ENCODE measurements around the gene FBXW11.
"Not testable (repeated sequence)": the region's sequence is repeated elsewhere in the genome, so short reads cannot be mapped to it uniquely, and the experiment has no call there.

The FBXW11 gene

GRCh38 chr5:171945066-171945465 lies 61.4 kb downstream of the FBXW11 start:
- H3K27me3 Mint-ChIP-seq (ENCODE audit: low read depth, poor library complexity), result no peaks in the 10 kb centered on the region
- peaks cover 10% of the 10 kb centered on the region for H3K4me1 Mint-ChIP-seq
- H3K9me3 Mint-ChIP-seq, result no peaks in the 10 kb centered on the region
- H3K27ac Mint-ChIP-seq, result no peak overlapping the region
- no peak overlapping the region for H3K4me3 Mint-ChIP-seq
- DNase-seq, result no peak
- TF ChIP-seq, protein P1, sequence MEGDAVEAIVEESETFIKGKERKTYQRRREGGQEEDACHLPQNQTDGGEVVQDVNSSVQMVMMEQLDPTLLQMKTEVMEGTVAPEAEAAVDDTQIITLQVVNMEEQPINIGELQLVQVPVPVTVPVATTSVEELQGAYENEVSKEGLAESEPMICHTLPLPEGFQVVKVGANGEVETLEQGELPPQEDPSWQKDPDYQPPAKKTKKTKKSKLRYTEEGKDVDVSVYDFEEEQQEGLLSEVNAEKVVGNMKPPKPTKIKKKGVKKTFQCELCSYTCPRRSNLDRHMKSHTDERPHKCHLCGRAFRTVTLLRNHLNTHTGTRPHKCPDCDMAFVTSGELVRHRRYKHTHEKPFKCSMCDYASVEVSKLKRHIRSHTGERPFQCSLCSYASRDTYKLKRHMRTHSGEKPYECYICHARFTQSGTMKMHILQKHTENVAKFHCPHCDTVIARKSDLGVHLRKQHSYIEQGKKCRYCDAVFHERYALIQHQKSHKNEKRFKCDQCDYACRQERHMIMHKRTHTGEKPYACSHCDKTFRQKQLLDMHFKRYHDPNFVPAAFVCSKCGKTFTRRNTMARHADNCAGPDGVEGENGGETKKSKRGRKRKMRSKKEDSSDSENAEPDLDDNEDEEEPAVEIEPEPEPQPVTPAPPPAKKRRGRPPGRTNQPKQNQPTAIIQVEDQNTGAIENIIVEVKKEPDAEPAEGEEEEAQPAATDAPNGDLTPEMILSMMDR (IDR thresholded peaks at IDR 0.05), result no peak
- H3K36me3 Mint-ChIP-seq (ENCODE audit: low read depth), result peaks cover 9% of the 10 kb centered on the region

DNA sequence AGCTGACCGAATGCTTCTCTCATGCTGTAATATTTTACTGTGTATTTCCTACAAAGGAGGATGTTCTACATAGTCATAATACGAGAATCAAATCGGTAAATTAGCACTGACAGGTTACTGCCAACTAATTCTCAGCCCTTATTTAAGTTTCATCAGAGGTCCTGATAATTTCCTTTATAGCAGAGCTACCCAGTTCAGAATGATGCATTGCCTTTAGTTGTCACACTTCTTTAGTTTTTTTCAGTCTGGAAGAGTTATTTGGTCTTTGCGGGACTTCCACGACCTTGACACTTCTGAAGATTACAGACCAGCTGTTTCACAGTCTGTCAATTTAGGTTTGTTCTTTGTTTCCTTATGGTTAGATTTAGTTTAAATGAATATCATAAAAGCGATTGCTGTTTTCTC lies 64.3 kb downstream of the FBXW11 start:
- not testable (repeated sequence) for DNase-seq; H3K27me3 Mint-ChIP-seq (ENCODE audit: low read depth, poor library complexity); H3K4me3 Mint-ChIP-seq; H3K9me3 Mint-ChIP-seq; H3K4me1 Mint-ChIP-seq; H3K27ac Mint-ChIP-seq
- H3K36me3 Mint-ChIP-seq (ENCODE audit: low read depth), result peaks cover 20% of the 10 kb centered on the region

DNA sequence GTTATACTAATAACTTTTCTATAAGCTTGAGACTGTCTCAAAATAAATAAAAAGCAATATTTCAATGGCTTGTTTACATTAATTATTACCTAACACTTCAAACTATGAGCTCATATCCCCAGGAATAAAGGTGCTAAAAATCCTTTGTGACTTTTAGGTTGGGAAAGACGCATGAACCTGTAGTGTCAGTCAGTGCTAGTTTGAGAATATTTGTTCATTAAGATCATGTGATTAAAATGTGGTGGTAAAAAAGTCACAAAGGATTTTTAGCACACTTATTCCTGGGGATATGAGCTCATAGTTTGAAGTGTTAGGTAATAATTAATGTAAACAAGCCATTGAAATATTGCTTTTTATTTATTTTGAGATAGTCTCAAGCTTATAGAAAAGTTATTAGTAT lies 64.8 kb downstream of the FBXW11 start:
- not testable (repeated sequence) for H3K9me3 Mint-ChIP-seq; H3K27ac Mint-ChIP-seq; H3K4me1 Mint-ChIP-seq; H3K27me3 Mint-ChIP-seq (ENCODE audit: low read depth, poor library complexity); DNase-seq; H3K4me3 Mint-ChIP-seq
- H3K36me3 Mint-ChIP-seq (ENCODE audit: low read depth), result peaks cover 24% of the 10 kb centered on the region

GRCh38 chr5:171941275-171941674 lies 65.2 kb downstream of the FBXW11 start:
- H3K27me3 Mint-ChIP-seq (ENCODE audit: low read depth, poor library complexity); H3K4me3 Mint-ChIP-seq; DNase-seq; H3K9me3 Mint-ChIP-seq; H3K4me1 Mint-ChIP-seq: not testable (repeated sequence)
- Mint-ChIP-seq H3K27ac (peak overlapping the region; percentile 52), H3K36me3 (ENCODE audit: low read depth) (peaks cover 28% of the 10 kb centered on the region)

- H3K36me3 Mint-ChIP-seq (ENCODE audit: low read depth), result peaks cover 38% of the 10 kb centered on the region
- peaks cover 11% of the 10 kb centered on the region for H3K9me3 Mint-ChIP-seq
- peaks cover 3% of the 10 kb centered on the region for H3K27me3 Mint-ChIP-seq (ENCODE audit: low read depth, poor library complexity)
- TF ChIP-seq, protein P1 (IDR thresholded peaks at IDR 0.05), result no peak
- no peak overlapping the region for H3K4me3 Mint-ChIP-seq
- DNase-seq, result no peak
- peaks cover 10% of the 10 kb centered on the region for H3K4me1 Mint-ChIP-seq
- H3K27ac Mint-ChIP-seq, result no peak overlapping the region
Measured at GRCh38 chr5:171939951-171940350, 66.5 kb downstream of the FBXW11 start.

- H3K4me1 Mint-ChIP-seq, result peaks cover 10% of the 10 kb centered on the region
Measured at GRCh38 chr5:171938358-171938757, 68.1 kb downstream of the FBXW11 start.

GRCh38 chr5:171937351-171937750 lies 69.1 kb downstream of the FBXW11 start:
- no peak for DNase-seq
- Mint-ChIP-seq H3K36me3 (ENCODE audit: low read depth) (peaks cover 53% of the 10 kb centered on the region), H3K27me3 (ENCODE audit: low read depth, poor library complexity) (peaks cover 3% of the 10 kb centered on the region), H3K27ac (no peak overlapping the region), H3K4me1 (peaks cover 4% of the 10 kb centered on the region), H3K4me3 (no peak overlapping the region), H3K9me3 (peaks cover 33% of the 10 kb centered on the region)
- TF ChIP-seq, protein P1 (IDR thresholded peaks at IDR 0.05), result no peak

More at GRCh38 chr5:171938358-171938757, 68.1 kb downstream of the FBXW11 start:
- DNase-seq, result no peak
- peaks cover 26% of the 10 kb centered on the region for H3K9me3 Mint-ChIP-seq
- no peak overlapping the region for H3K4me3 Mint-ChIP-seq
- H3K27ac Mint-ChIP-seq, result no peak overlapping the region
- peaks cover 49% of the 10 kb centered on the region for H3K36me3 Mint-ChIP-seq (ENCODE audit: low read depth)
- TF ChIP-seq, protein P1 (IDR thresholded peaks at IDR 0.05), result no peak
- peaks cover 3% of the 10 kb centered on the region for H3K27me3 Mint-ChIP-seq (ENCODE audit: low read depth, poor library complexity)
